Measurements from ENCODE around the gene KRT5. TPM values are rescaled to one million over a fixed set of nuclear protein-coding genes. Genes with fewer than 3 reads are reported as not detected.

The KRT5 gene
- total RNA-seq, 4 donors from 2014 or later: 0.94 to 9.9 (median 5.9) TPM; not detected in 1

DNA sequence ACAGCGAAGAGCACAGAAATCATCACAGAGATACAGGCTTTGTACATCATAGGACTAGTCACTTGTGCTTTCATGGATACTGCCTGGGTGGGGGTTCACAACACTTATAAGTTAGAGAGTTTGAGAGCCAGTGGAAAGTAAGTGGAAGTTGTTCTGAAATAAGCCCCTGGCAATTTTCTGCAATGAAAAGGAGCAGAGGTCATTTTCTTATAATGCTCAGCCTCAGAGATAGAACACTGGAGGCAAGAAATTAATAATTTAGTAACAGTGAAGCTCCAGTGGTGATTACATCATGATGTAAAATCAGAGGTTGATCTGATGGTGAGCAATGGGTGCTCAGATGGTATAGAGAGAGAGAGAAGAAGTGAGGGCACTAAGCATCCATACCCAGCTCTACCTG, 33.0 kb downstream of the KRT5 start:
- Histone ChIP-seq H3K36me3 (no peaks in the 10 kb centered on the region), H3K27ac (no peak overlapping the region), H3K9me3 (no peaks in the 10 kb centered on the region), H3K27me3 (no peaks in the 10 kb centered on the region), H3K4me3 (no peak overlapping the region), H3K4me1 (no peaks in the 10 kb centered on the region)
- no peak for TF ChIP-seq POLR2A (IDR thresholded peaks at IDR 0.05)
- TF ChIP-seq, protein P1, sequence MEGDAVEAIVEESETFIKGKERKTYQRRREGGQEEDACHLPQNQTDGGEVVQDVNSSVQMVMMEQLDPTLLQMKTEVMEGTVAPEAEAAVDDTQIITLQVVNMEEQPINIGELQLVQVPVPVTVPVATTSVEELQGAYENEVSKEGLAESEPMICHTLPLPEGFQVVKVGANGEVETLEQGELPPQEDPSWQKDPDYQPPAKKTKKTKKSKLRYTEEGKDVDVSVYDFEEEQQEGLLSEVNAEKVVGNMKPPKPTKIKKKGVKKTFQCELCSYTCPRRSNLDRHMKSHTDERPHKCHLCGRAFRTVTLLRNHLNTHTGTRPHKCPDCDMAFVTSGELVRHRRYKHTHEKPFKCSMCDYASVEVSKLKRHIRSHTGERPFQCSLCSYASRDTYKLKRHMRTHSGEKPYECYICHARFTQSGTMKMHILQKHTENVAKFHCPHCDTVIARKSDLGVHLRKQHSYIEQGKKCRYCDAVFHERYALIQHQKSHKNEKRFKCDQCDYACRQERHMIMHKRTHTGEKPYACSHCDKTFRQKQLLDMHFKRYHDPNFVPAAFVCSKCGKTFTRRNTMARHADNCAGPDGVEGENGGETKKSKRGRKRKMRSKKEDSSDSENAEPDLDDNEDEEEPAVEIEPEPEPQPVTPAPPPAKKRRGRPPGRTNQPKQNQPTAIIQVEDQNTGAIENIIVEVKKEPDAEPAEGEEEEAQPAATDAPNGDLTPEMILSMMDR (IDR thresholded peaks at IDR 0.05): no peak
- no peak for DNase-seq

GRCh38 chr12:52486166-52487105, 33.8 kb downstream of the KRT5 start:
- H3K9me3 ChIP-seq: no peaks in the 10 kb centered on the region
- H3K27ac ChIP-seq: no peak overlapping the region
- H3K36me3 ChIP-seq: no peaks in the 10 kb centered on the region
- DNase-seq: no peak
- H3K27me3 ChIP-seq: no peaks in the 10 kb centered on the region
- TF ChIP-seq, protein P1 (IDR thresholded peaks at IDR 0.05): no peak
- TF ChIP-seq POLR2A (IDR thresholded peaks at IDR 0.05): no peak
- H3K4me3 ChIP-seq: no peak overlapping the region
- H3K4me1 ChIP-seq: no peaks in the 10 kb centered on the region

- no peaks in the 10 kb centered on the region for H3K4me1 ChIP-seq
- H3K27me3 ChIP-seq: no peaks in the 10 kb centered on the region
- no peaks in the 10 kb centered on the region for H3K36me3 ChIP-seq
- H3K27ac ChIP-seq: no peak overlapping the region
- no peak for TF ChIP-seq POLR2A (IDR thresholded peaks at IDR 0.05)
- TF ChIP-seq, protein P1 (IDR thresholded peaks at IDR 0.05): no peak
- H3K9me3 ChIP-seq: no peaks in the 10 kb centered on the region
- no peak for DNase-seq
- H3K4me3 ChIP-seq: no peak overlapping the region
Observed at GRCh38 chr12:52480073-52480472, 40.1 kb downstream of the KRT5 start.

DNA sequence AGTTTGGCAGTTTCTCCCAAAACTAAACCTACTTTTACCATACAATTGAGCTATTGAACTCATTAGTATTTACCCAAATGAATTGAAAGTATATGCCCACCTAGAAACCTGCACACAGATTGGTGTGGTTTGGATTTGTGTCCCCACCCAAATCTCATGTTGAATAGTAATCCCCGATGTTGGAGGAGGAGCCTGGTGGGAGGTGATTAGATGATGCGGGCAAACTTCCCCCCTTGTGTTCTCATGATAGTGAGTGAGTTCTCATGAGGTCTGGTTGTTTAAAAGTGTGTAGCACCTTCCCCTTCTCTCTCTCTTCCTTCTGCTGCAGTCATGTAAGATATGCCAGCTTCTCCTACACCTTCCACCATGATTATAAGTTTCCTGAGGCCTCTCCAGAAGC, 42.5 kb downstream of the KRT5 start:
- TF ChIP-seq POLR2A (IDR thresholded peaks at IDR 0.05): no peak
- TF ChIP-seq, protein P1 (IDR thresholded peaks at IDR 0.05): no peak
- Histone ChIP-seq H3K36me3 (no peaks in the 10 kb centered on the region), H3K27ac (no peak overlapping the region), H3K27me3 (no peaks in the 10 kb centered on the region), H3K4me1 (no peaks in the 10 kb centered on the region), H3K4me3 (no peak overlapping the region), H3K9me3 (no peaks in the 10 kb centered on the region)
- no peak for DNase-seq

GRCh38 chr12:52474212-52474611, 46.0 kb downstream of the KRT5 start:
- DNase-seq: no peak
- no peaks in the 10 kb centered on the region for H3K27me3 ChIP-seq
- no peaks in the 10 kb centered on the region for H3K36me3 ChIP-seq
- no peak overlapping the region for H3K4me3 ChIP-seq
- no peaks in the 10 kb centered on the region for H3K4me1 ChIP-seq
- no peaks in the 10 kb centered on the region for H3K9me3 ChIP-seq
- no peak for TF ChIP-seq POLR2A (IDR thresholded peaks at IDR 0.05)
- TF ChIP-seq, protein P1 (IDR thresholded peaks at IDR 0.05): no peak
- no peak overlapping the region for H3K27ac ChIP-seq

Measured in Peyer's patch (tissue), 4 donors.